WERI-Rb-1 (cell line): ENCODE measurements around the gene GRAMD4.

Experiments
- DNase-seq: peaks from one replicate; pipeline ENCODE4 v3.0.0-alpha.2; 2020
- H3K27ac ChIP-seq: fragments of 250-450 bp; sonication (Bioruptor Pico); 2 replicates; pipeline ENCODE4 v1.5.1; 2020; ENCODE audit warnings: mild to moderate bottlenecking, moderate library complexity
- H3K27me3 ChIP-seq: fragments of 250-450 bp; sonication (Bioruptor Pico); 2 replicates; pipeline ENCODE4 v1.5.1; 2021; ENCODE audit warnings: mild to moderate bottlenecking, low read depth, moderate library complexity; ENCODE audit not compliant: insufficient read depth, severe bottlenecking
- H3K36me3 ChIP-seq: fragments of 250-450 bp; sonication (Bioruptor Pico); 2 replicates; pipeline ENCODE4 v1.5.1; 2020; ENCODE audit warnings: mild to moderate bottlenecking, moderate library complexity
- H3K4me3 ChIP-seq: 2 replicates; pipeline ENCODE4 v1.5.1; 2011; ENCODE audit warnings: low read depth, mild to moderate bottlenecking, control low read depth, low read length
- H3K9me3 ChIP-seq: fragments of 250-450 bp; sonication (Bioruptor Pico); 2 replicates; pipeline ENCODE4 v1.5.1; 2021; ENCODE audit warnings: mild to moderate bottlenecking, moderate library complexity; ENCODE audit not compliant: severe bottlenecking
- TF ChIP-seq, protein P1 (sequence below): IDR thresholded peaks from 2 replicates; pipeline ENCODE4 v1.5.1; 2011; ENCODE audit warnings: low read depth, mild to moderate bottlenecking, control low read depth, inconsistent platforms, low read length

The GRAMD4 gene

DNA sequence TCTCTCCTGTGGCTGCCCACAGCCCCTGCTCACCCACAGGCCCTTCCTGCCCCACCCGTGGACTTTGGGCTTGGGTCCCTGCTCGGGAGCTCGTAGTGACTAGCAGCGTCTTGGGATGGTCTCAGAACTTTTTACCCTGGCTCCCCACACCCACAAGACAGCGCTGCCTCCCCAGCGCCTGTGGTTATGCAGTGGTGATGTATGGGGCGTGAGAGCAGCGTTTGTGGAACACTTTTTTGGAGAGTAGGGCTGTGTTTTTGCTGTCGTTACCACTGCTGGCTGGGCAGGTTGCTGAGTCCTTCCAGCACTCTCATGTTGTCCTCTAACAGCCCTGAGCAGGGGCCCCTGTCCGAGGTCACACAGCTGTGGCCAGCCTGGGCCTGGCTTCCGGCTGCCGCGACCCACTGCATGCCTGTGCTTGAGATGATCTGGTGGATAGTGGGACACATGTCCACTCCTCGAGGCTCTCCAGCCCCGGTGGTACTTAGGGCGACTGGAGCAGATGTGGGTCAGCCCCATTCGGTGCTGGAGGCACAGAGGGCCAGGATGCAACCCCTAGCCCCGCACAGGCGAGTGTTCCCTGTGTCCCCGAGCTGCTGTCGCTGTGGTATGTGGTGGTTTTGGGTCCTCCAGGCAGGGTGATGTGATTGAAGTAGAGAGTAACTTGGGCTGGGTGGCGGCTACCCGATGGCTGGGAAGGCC, 7.1 kb upstream of the GRAMD4 start:
- no peak for DNase-seq
- H3K9me3 ChIP-seq: peaks cover 3% of the 10 kb centered on the region
- no peak overlapping the region for H3K4me3 ChIP-seq
- H3K27me3 ChIP-seq: no peaks in the 10 kb centered on the region
- H3K27ac ChIP-seq: no peak overlapping the region
- TF ChIP-seq, protein P1, sequence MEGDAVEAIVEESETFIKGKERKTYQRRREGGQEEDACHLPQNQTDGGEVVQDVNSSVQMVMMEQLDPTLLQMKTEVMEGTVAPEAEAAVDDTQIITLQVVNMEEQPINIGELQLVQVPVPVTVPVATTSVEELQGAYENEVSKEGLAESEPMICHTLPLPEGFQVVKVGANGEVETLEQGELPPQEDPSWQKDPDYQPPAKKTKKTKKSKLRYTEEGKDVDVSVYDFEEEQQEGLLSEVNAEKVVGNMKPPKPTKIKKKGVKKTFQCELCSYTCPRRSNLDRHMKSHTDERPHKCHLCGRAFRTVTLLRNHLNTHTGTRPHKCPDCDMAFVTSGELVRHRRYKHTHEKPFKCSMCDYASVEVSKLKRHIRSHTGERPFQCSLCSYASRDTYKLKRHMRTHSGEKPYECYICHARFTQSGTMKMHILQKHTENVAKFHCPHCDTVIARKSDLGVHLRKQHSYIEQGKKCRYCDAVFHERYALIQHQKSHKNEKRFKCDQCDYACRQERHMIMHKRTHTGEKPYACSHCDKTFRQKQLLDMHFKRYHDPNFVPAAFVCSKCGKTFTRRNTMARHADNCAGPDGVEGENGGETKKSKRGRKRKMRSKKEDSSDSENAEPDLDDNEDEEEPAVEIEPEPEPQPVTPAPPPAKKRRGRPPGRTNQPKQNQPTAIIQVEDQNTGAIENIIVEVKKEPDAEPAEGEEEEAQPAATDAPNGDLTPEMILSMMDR: no peak
- no peaks in the 10 kb centered on the region for H3K36me3 ChIP-seq

DNA sequence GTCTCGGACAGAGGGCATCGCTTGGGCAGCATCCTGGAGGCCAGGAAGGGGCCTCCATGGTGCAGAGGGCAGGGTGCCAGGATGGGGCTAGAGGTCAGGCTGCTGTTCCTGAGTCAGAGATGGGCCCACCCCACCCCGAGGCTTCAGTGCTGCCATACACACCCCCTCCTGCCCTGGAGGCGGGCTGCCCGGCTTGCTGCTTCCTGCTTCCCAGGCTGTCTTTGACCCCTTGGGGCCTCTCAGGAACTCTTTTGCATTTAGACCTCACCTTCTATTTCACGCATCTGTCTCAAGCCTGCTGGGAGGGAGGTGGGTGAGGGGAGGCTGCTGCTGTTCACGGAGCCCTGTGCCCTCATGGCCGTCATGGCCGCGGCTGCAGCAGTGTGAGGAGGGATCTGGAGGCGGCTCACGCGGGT, 6.6 kb upstream of the GRAMD4 start:
- TF ChIP-seq, protein P1: no peak
- Histone ChIP-seq H3K27me3 (no peaks in the 10 kb centered on the region), H3K27ac (no peak overlapping the region), H3K9me3 (peaks cover 3% of the 10 kb centered on the region), H3K36me3 (no peaks in the 10 kb centered on the region), H3K4me3 (no peak overlapping the region)
- DNase-seq: no peak

DNA sequence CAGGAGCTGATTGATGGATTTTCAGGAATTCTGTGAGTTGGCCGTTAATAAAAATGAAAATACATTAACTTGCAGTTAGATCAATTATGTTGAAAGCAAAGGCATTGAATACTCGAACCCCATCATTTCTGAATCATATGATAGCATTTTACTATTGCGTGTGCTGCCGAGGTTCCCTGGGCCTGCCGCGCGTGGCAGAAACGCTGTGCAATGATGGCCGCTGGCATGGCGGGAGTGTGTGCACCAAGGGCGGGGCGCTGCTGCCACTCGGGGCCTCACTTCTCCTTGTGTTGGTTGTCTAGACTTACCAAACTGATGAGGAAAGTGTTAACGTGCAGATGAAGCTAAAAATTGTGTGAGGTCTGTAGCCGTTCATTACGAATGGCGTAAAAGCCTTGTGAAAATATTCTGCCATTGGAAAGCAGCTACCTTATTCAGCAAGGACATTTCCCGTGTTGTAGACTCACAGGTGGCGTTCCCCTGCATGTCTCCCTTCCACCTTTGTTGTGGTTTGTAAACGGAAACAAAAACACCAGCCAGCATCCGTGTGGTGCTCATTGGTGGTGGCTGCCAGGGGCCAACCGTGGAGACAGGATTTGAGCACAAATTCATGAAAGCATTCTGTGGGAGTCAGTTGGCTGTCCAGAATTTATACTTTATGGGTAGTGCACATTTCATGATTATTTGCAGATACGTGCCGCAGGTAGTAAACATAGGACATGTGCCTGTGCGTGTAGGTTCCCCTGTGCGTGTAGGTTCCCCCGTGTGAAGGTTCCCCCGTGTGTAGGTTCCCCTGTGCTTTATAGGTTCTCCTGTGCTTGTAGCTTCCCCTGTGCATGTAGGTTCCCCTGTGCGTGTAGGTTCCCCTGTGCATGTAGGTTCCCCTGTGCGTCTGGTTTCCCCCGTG, 5.9 kb upstream of the GRAMD4 start:
- TF ChIP-seq, protein P1: no peak
- no peak overlapping the region for H3K4me3 ChIP-seq
- H3K9me3 ChIP-seq: peaks cover 3% of the 10 kb centered on the region
- H3K27ac ChIP-seq: no peak overlapping the region
- no peaks in the 10 kb centered on the region for H3K27me3 ChIP-seq
- H3K36me3 ChIP-seq: no peaks in the 10 kb centered on the region
- no peak for DNase-seq

DNA sequence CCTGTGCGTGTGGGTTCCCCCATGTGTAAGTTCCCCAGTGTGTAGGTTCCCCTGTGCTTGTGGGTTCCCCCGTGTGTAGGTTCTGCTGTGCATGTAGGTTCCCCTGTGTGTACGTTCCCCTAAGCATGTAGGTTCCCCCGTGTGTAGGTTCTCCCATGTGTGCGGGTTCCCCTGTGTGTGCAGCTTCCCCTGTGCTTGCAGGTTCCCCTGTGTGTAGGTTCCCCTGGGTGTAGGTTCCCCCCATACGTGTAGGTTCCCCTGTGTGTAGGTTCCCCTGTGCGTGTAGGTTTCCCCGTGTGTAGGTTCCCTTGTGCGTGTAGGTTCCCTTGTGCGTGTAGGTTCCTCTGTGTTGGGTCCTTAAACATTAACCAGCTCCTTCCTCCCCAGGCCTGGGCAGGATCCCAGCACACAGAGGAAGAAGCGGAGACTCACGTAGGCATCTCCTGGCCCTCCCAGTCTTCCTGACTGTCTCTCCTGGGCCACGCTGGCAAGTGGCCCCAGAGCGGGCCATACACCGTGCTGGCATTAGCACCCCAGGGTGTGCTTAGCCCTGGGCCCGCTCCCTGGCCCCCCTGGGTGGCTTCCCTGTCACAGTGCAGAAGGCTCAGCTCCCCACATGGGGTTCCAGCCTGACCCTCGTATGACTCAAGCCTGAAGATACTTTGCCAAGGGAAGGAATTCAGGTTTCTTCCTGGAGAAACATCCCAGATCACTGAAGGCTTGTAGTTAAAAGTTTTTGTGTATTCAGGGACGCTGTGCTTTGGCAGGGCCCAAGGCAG, 2.8 kb upstream of the GRAMD4 start:
- TF ChIP-seq, protein P1: no peak
- no peaks in the 10 kb centered on the region for H3K27me3 ChIP-seq
- H3K36me3 ChIP-seq: no peaks in the 10 kb centered on the region
- DNase-seq: no peak
- H3K9me3 ChIP-seq: peaks cover 3% of the 10 kb centered on the region
- H3K27ac ChIP-seq: no peak overlapping the region
- H3K4me3 ChIP-seq: no peak overlapping the region

DNA sequence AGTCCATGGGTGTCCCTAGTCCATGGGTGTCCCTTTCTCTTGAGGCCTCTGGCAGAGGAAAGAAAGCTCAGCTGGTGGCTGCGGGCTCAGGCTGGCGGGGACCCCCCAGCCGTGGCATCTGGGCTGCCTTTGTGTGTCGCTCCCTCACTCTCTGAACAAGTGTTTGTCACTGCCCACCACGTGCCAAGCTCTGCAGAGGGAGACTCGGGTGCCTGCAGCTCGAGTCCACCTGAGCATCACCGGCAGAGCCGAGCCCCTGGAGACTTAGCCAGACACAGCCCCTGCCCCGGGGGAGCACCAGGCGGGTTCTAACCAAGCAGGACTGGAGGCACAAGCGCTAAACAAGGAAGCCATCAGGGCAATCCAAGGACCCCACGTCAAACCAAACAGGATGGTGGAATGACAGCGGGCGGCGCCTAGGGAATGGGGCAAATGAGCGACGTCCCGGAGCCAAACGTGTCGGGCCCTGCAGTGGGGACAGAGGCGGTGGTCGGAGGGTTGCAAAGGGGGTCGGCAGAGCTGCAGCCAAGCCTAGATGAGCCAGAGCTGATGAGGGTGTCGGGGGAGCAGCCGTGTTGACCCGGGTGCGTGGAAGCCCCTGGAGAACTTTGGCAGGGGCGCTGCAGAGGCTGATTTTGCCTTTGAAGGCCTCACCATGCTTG, 2.1 kb upstream of the GRAMD4 start:
- Histone ChIP-seq H3K27ac (no peak overlapping the region), H3K4me3 (no peak overlapping the region), H3K27me3 (no peaks in the 10 kb centered on the region), H3K9me3 (peaks cover 3% of the 10 kb centered on the region), H3K36me3 (no peaks in the 10 kb centered on the region)
- DNase-seq: no peak
- TF ChIP-seq, protein P1: no peak
